Ovary (tissue), 3 donors: ENCODE data around the gene NELFCD.

Experiments used
- EP300 ChIP-seq: sonication (generic); formaldehyde crosslinking; IDR thresholded peaks from one replicate; pipeline ENCODE4 v1.6.1; 2017; ENCODE audit warnings: antibody characterized with exemption
- POLR2A ChIP-seq: fragments of 450-650 bp; IDR thresholded peaks from one replicate; pipeline ENCODE4 v1.6.1; 2017; ENCODE audit warnings: antibody characterized with exemption, mild to moderate bottlenecking, moderate library complexity
- TF ChIP-seq, protein P1 (sequence below), 3 donors: fragments of 450-650 bp in 2 of 3; fragments of 200-600 bp in 1 of 3; IDR thresholded peaks; one replicate each; pipeline versions ENCODE4 v1.5.1 to v1.8.0; 2016 to 2022; ENCODE audit warnings: antibody characterized with exemption in 3 of 3, mild to moderate bottlenecking in 1 of 3
- donor health status: DM: no; HTN: no; CAD: no.

DNA sequence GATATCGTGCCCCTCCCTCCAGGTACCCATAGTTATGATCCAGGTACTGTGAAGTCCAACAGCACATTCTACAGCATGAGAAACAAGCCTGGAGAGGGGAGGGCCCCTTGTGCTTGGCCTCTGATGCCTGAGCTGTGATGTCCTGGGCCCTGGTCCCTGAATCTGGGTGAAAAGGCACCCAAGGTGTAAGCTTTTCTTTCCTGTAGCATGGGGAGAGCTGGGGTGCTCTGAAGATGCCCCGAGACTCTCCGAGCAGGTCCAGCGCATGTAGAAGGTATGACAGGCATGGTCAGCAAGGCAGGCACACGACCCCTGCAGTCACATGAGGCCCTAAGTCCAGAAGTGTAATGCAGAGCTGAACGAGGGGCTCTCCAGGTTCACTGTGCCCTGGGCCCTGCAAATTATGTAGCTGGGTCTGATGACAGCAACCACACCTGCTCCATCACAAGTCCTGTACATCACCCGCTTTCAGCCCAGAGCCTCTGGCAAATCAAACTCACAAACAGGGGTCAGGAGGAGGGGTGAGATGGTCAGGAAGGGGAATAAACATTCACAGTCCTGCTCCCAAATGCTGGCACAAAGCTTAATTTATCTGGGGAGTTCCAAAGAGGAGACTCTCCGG, 27.8 kb downstream of the NELFCD start:
- TF ChIP-seq, protein P1, sequence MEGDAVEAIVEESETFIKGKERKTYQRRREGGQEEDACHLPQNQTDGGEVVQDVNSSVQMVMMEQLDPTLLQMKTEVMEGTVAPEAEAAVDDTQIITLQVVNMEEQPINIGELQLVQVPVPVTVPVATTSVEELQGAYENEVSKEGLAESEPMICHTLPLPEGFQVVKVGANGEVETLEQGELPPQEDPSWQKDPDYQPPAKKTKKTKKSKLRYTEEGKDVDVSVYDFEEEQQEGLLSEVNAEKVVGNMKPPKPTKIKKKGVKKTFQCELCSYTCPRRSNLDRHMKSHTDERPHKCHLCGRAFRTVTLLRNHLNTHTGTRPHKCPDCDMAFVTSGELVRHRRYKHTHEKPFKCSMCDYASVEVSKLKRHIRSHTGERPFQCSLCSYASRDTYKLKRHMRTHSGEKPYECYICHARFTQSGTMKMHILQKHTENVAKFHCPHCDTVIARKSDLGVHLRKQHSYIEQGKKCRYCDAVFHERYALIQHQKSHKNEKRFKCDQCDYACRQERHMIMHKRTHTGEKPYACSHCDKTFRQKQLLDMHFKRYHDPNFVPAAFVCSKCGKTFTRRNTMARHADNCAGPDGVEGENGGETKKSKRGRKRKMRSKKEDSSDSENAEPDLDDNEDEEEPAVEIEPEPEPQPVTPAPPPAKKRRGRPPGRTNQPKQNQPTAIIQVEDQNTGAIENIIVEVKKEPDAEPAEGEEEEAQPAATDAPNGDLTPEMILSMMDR (IDR thresholded peaks at IDR 0.05) = no peak
- TF ChIP-seq EP300 (no peak), POLR2A (no peak)
